T-helper 1 cell (primary cell): ENCODE results near the gene KLRF2.
"Not testable (repeated sequence)": the region's sequence is repeated elsewhere in the genome, so short reads cannot be mapped to it uniquely, and the experiment has no call there.

Experiments
- DNase-seq, 5 donors: peaks; one replicate each; pipeline ENCODE4 v3.0.0-alpha.2; 2012 to 2020
- total RNA-seq, 4 donors: gene quantifications; one replicate each; lab custom pipeline; 2026; lab: John Stamatoyannopoulos, UW

The KLRF2 gene, protein sequence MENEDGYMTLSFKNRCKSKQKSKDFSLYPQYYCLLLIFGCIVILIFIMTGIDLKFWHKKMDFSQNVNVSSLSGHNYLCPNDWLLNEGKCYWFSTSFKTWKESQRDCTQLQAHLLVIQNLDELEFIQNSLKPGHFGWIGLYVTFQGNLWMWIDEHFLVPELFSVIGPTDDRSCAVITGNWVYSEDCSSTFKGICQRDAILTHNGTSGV
- total RNA-seq: 0 reads per million in 4 donors

DNA sequence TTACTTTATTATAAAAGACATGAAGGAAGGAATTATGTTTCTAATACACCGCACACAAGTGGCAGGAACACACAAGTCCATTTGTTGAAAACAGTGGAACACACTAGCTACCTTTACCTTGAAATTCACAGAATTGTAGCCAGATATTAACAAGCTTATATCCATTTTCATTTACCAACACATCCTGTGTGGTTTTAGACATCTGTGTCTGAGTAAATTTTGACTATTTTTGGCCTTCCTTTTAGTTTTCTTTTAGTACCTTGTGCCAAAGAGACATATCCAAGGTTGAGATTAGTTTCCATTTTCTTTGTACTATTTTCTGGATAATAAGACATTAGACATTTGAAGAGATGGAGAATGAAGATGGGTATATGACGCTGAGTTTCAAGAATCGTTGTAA is at the start of gene KLRF2:
TSS of gene KLRF2 (plus strand) at position 244 of the 400 bp plus-strand sequence. CDS start at position 351, 107 bp downstream.
- DNase-seq: no peak

DNA sequence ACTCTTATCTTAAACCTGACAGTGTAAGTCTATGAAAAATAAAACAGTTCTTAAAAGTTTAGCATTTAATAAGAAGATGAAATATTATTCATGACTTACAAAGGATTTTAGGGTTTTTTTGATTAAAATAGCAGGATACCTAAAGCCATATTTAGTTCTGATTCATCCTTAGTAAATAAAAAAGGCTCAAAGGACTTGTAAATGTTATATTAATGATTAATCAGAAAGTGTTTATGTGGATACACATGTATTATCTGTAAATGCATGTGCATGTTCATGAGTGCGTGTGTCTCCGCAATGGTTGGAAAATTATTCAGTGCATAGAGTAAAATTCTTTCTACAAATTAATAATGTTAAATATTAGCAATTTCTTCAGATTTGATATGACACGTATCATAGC is 49.6 kb upstream of the KLRF2 start:
- DNase-seq: no peak

DNA sequence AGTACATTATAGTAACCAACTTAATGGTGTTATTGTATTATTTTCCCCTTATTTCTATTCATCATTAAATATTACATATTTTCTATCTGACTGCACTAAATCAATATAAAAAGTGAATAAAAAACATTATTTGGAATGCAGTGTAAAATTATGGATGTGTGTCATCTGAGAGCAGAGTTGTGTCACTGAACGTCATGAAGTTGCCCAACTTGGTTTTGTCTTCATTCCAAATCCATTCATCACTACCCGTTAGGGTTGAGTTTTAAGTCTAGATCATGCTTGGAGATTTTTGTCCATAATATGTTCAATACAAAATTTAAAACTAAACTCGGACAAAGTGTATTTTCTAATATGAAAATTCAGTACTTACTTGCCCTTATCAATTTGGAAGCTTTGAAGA is 37.9 kb upstream of the KLRF2 start:
- DNase-seq: no peak

DNA sequence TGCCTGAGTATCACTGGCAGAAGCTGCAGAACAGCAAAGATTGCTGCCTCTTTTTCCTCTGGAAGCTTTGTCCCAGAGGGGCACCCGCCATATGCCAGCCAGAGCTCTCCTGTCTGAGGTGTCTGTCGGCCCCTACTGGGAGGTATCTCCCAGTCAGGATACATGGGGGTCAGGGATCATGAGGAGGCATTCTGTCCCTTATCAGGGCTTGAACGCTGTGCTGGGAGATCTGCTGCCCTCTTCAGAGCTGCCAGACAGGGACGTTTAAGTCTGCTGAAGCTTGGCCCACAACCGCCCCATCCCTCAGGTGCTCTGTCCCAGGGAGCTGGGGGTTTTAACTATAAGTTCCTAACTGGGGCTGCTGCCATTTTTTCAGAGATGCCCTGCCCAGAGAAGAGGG is 32.4 kb upstream of the KLRF2 start:
- DNase-seq: no peak

DNA sequence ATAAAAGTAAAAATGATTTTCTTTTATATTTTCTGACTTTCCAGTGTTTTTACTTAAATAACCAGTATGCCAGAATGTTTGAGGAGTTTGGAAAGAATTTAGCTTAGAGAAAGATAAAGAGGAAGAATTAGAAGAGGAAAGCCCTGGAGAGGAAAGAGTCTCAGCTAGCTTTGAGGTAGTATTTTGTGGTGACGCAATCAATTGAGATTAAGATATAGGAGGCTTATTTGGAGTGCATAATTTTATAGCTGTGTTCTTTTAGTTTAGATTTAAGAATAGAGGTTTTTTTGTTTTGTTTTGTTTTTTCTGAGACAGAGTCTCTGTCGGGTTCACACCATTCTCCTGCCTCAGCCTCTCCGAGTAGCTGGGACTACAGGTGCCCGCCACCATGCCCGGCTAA is 30.2 kb upstream of the KLRF2 start:
- DNase-seq: no peak

DNA sequence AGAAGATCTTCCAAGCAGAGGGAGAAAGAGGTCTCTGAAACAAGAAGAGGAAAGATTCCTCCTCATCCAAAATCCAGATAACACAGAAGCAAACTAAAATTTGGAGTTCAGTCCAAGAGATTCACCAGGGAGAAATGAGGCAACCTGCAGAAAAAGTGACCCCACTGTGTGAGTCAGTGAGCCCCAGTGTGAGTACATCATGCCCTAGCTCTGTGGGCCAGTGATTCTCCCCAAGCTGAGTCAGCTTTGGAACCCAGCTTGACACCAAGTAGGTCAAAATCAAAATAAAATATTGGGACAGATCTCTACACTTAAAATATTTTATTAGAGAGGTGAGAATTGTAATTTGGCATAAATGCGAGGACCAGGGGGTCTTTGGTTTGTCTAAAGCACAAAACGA is 29.4 kb upstream of the KLRF2 start:
- no peak for DNase-seq

DNA sequence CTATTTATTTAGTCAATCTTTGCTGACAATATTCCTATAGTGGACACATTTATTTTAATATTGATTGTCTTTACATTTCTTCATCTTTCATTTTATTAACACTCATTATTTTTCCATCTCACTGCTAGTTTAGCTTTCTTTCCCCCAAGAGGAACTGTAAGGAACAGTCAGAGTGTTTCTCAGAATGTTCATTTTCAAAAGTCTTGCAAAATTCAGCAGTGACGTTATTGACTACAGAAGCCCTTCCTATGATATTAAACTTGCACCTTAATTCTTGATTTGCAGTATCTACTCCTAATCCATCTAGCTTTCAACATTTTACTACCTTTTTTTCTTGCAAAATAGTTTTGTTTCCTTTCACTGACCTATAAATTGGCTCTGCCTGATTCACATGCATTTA is 25.1 kb upstream of the KLRF2 start:
- no peak for DNase-seq

DNA sequence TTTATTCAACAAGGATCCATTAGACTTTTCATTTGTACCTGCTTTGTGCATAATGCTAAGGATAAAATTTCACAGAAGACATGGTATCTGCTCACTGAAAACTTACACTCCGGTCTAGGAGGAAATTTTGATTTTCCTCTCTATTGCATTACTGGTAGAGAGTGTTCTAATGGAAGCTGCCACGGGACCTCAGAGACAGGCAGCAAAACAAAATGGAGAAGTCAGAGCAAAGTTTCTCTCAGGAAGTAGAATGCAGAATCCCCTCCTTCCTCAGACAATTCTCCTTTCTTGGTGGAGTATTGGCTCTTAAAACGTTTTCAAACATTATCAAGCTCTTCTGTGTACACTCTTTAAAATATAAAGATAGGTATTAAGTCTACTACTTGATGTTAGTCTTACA is 24.4 kb upstream of the KLRF2 start:
- DNase-seq: no peak

DNA sequence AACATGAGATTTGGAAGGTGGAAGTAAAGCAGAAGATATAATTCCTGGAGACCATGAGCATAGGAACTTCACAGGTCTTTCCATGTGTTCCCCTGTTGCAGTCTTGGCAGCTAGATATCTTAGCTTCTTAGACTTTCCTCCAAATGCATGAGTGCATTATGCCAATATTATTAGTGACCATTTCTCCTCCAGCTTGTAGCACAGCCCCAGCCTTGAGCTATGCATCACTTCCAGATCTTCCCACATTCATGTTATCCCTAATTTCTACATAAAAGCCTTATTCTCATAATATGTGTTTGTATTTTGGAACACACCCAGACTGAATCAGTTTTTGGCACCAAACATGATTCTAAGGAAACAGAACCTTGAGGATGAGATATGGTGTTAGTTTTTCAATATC is 23.2 kb upstream of the KLRF2 start:
- no peak for DNase-seq

DNA sequence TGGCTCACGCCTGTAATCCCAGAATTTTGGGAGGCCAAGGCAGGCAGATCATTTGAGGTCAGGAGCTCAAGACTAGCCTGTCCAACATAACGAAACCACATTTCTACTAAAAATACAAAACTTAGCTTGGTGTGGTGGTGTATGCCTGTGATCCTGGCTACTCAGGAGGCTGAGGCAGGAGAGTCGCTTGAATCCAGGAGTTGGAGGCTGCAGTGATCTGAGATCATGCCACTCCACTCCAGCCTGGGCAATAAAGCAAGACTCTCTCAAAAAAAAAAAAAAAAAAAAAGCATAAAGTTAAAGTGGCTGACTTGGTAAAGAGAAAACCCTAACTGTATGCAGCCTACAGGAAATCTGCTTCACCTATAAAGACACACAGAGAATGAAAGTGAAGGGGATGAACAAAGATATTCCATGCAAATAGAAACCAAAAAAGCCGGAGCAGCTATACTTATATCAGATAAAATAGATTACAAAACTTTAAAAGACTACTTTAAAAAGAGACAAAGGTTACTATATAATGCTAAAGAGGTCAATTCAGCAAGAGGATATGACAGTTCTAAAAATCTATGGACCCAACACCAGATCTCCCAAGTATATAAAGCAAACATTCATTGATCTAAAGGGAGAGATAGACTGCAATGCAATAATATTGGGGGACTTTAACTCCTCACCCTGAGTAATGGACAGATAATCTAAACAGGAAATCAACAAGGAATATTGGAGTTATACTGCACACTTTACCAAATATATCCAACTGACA is 16.2 kb upstream of the KLRF2 start:
- DNase-seq: peak in 1 of 5 donors; percentile 37

DNA sequence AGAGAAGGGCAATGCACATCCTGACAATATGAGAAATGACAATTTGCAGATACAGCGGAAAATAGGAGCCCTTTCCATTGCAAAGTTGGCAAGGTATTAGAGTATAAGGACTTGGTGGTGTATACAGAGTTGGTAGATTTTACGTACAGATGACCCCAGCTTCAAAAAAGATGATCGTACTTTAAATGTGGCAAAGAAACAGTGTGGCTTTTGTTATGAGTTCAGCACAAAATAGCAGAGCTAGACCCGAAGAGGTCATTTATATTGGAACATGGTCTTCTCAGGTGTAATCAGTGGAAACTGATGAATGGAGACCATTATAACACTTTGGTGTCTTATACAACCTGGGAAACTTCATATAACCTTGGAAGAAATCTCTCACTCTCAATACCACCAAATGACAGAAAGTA is 14.4 kb upstream of the KLRF2 start:
- DNase-seq: no peak

DNA sequence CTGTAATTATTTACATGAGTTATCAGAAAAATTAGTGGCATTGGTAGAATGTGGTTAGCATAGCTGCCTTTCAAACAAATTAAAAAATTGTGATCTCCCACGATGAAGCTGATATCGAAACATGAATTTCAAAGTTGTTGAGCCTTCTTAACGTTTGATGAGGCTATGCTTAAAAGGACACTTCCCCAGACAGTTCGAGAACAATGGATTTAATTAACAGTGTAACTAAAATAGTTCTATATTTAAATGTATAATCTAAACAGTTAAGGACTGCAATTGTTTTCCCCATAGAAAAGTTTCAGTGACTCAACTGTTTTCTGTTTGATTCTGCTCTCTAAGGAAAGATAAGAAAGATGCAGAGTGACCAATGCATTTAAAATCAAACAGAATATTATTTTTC is 13.8 kb upstream of the KLRF2 start:
- no peak for DNase-seq

DNA sequence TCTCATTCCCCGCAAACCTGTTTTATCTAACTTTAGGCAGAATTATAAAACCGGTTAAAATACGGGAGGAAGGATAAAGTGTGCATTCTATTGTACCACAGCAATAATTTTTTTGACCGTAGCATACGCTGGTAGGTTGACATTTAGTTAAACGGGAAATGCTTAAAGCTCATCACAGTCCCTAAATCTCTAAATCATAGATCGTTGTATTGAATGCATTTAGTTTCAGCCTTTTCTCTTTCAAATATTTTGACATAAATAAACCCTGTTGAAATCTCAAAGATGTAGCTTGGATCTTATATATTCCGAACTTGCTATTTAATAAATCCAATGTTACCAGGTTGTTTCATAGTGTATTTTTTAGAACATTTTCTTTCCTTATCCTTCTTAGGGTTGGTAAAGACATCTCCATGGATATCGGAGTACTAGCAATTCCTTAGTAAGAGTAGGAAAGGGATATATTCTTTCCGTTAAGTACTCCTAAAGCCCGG is 12.9 kb upstream of the KLRF2 start:
- DNase-seq: peak in 1 of 5 donors; percentile 40

DNA sequence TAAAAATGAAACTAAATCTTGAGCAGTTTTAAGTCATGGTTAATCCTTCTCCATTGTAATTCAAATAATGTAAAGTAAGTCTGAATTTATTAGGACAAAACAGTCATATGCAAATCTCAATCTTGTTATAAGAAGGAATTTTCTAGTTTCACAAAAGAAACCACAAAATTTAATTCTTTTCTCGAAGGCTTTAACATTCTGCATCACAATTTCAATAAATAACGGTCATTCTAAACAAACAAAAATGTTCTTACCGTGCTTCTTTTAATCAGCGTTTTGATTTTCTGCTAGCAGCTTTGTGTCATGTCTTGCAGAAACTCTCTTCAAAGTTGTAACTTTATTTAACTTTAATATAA is 12.4 kb upstream of the KLRF2 start:
- no peak for DNase-seq

DNA sequence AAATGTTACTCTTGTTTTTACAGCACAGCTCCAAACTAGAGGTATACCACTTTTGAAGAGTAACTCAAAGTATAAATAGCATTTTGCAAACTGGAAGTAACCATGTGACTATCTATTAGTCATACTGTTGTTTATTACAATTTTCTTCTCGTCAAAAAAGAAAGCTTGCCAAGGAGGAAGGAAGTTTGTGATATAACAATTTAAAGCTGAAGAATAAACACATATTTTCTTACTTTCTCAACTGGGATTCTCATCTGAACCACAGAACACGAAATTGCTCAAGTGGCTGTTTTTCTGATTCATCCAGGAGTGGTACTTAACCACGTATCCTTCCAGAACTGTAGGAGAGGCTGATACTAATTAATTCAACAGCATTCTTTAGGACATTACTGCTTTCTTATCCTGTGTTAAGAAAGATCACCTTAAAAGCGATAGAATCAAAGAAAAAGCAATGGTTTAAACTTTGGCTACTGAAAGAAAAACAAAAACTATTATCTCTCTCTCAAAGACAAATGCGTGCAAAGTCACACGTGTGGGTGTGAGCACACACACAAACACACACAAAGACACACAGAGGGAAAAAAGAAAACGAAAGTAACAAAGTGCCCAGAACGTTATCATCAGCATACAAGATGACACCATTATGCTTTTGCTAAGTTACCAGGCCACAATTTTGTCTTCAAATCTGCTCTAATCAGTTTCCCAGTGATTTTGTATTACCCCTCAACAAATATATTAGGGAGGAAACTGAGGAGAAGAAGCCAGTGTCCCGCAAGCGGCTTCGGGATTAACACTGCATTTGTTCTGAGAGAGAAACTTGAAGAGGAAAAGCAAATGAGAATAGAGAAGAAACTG is 11.8 kb upstream of the KLRF2 start, which contains the start of gene CLEC2B:
TSS of gene CLEC2B (minus strand) at position 48 of the 855 bp plus-strand sequence.
- peak in 1 of 5 donors; percentile 79 for DNase-seq

DNA sequence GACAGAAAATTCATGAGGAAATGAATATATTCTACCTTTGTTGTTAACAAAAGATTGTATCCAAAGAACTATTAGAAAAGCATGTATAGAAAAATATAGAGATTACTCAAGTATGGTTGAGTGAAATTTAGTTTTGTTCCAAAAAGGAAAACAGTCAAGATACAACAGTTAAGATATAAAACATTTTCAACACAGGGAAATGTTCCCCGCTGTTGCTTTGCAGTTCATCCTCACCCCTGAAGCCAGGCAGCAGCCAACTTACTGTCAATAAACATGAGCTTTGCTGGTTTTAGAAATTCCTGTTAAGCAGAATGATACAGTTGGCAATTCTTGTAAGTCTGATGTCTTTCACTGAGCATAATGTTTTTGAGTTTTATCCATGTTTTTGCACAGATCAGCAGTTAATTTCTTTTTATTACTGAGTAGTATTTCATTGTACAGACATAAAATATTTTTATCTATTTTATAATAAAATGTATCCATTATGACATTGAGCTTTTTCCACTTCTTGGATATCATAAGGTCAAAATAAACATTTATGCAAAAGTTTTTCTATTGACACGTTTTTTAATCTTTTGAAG is 10.9 kb upstream of the KLRF2 start:
- DNase-seq: no peak

DNA sequence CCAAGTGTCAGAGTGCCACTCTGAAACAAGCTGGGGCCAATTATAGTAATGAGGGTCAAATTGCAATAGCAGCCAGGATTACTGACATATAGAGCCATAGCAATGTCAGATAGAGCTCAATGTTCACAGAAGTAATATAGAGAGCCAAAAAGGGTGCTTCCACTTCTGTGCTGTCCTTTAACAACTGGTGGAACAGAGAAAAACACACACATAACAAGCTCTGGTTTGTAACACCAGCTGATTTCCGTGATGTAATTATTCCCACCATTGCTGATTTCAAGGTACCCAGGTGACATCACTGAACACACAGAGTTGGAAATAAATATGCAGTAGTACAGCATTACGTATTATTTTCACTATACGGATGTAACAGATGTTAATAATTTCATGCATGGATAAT is 9.1 kb upstream of the KLRF2 start:
- DNase-seq: no peak

DNA sequence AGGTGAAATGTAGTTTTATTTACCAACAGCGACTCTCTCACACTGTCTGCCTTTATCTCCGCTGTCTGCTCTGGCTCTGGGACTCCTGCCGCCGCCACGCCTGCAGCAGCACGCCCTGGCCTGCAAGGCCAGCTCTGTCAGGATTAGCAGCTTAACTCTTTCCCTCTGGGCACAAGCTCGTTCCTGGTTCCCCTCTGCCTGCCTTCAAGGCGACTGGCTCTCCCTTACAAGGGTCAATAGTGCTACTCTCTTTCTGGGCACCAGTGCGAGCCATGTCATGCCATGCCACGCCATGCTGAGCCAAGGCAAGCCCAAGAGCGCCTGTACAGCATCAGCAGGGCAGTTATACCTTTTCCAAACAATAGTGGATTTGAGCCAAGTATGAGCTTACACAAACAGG is 8.5 kb upstream of the KLRF2 start:
- no peak for DNase-seq

DNA sequence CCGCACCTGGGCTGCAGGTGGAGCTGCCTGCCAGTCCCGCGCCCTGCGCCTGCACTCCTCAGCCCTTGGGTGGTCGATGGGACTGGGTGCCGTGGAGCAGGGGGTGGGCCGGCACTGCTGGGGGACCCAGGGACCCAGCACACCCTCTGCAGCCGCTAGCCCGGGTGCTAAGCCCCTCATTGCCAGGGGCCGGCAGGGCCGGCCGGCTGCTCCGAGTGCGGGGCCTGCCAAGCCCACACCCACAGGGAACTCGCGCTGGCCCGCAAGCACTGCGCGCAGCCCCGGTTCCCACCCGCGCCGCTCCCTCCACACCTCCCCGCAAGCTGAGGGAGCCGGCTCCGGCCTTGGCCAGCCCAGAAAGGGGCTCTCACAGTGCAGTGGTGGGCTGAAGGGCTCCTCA is 5.2 kb upstream of the KLRF2 start:
- not testable (repeated sequence) for DNase-seq

DNA sequence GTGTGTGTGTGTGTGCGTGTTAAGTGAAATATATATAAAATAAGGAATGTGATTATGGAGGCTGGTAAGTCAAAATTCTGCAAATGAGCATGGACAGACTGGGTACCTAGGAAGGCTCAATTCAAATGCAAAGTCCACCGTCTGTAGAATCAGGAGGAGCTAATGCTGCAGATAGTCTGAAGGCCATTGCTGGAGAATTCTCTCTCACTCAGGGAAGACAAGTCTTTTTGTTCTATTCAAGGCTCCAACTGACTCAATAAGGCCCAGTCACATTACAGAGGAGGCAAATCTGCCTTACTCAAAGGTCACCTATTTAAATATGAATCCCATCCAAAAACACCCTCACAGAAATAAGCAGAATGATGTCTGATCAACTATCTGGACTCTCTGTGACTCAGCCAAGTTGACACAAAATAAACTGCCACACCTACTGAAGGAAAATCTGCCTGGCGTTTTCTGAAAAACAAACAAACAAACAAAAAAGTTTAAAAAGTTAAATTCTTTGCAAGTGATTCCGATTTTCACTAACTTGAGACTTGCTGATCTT is 684 bp upstream of the KLRF2 start:
- no peak for DNase-seq

DNA sequence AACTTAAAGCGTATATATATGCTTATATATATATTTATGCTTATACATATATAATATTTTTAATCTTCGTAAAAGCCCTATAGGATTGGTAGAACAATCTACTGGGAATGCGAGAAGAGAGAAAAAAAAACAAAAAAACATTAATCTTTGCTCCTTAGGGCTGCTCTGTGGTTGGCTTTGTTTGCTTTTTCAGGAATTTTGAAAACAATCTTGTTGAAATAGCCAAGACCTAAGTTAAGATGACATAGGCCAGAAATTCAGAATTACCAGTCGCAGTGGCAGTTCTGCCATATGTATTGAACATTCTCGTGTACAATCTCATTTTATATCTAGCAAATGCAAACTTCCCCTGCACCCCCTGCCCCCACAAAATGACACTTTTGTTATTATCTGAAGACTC is 699 bp downstream of the KLRF2 start:
- DNase-seq: no peak

DNA sequence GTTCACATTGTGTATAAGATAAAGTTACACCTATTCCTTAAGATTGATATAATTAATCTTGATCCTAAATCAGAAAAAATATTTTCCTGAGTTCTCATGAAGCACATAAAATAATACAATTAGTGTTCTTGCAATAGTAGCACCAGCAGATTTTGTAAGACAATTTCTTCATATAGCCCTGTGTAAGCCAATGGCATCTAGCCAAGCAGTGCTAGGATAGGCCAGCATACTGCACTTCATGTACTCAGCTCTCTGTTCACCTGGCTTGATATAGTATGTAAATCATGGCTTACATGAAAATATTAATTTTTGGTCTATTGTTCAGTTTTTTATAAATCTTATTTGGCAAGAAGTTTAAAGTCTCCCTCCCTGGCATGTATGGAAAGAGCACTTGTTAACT is 1.9 kb downstream of the KLRF2 start:
- DNase-seq: no peak
